NCI-H1092 treated with DMSO at 0.1 percent for 48 hours (cell line): Measurements from ENCODE around the gene PDE11A.

Experiments used
- DNase-seq: peaks from one replicate; lab custom pipeline; 2025; lab: John Stamatoyannopoulos, UW

The PDE11A gene

DNA sequence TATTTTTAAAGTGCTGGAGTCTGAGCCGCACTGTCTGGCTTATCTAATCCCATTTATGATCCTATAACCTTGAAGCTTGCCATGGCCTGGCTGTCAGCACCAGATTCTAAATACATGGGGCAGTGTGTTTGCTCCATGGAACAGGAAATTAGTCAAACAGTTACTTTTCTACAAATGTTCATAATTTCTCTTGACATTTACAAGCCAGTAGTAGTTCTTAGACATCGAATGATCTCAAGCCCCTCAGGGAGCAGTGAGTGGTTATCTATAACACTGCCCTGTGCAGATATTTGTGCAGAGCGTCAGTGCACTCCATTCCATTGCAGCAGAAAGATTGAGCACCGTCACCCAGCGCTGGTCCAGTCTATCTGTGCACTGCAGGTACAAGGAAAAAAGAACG, 474.8 kb downstream of the PDE11A start:
- no peak for DNase-seq

DNA sequence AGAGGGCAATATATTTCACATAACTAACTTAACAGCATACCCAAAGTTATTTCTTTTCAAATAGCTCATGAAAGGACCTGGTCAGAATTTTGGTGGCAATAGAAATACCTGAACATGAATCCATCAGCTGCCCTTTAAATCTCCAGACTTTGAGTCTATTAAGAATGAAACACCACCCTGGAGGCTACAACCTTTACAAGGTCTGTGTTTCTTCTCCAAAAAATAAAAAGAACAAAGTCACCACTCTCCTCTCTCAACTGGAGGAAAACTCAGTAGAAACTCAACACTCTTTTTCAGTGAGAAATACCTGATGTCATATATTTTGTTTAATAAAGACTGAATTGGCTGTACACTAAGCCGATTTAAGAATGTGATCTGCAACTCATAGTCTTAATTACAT, 475.7 kb downstream of the PDE11A start:
- no peak for DNase-seq

DNA sequence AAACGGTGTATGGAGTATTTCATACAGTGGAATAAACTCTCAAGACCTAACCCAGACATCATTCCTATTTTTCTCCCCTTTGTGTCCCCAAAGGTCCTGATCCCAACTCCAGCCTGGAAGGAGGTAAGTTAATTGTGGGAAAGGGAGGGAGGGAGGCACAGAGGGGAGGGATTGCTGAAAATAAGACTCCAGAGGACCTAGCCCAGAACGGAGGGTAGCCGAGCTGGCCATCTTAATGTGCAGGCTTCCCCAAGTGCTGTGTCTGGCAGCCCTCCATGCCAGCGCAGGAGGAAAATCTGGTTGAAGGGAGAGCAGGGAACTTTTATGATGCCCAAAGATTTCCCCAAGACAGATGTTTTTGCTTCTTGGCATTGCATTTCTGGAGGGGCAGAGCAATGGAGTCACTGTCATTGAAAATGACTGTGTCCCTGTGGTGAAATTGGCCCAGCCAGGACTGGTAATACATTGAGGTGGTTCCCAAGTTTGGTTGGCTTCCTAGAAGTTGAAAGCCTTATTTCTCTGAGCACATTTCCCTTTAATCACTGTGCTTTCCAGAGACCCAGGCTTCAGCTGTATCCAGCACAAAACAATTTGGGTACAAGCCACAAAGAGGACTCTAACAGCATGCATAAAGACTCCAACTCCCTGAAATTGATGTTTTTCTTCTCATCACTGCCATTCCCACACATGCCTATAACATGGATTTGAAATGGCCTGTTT, 477.3 kb downstream of the PDE11A start:
- DNase-seq: no peak

DNA sequence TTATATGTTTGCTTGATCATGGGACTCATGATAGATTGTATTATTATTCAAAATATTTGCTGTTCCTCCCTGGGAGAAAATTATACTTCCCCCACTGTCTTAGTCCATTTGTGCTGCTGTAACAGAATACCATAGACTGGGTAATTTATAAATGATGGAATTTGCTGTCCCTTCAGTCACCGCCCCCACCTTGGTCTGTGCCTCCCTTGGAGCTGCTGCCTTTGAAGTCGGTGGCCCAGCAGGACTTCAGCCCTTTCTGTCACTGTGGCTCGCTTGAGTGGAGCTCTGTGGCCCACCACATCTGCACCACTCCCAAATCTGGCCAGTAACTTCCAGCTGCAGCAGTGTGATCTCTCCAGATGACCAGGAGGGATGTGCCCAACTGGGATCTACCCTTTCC, 479.2 kb downstream of the PDE11A start:
- no peak for DNase-seq

DNA sequence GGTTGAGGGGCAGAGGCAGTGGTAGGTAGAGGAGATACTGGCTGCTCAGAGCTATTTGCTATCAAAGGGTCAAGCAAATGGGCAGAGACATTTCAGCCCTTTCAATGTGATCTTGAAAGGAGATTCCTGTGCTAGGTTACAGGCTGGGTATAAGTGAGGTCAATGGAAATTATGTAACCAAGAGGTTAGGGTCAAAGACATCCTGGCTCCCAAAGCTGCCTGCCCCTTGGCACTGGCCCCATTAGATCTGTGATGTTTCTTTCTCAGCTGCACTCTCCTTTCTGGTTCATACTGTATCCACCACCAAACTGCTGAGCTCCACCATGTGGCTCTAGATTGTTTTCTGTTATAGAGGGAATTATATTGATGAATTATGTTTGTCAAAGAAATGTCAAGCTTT, 479.6 kb downstream of the PDE11A start:
- DNase-seq: no peak

DNA sequence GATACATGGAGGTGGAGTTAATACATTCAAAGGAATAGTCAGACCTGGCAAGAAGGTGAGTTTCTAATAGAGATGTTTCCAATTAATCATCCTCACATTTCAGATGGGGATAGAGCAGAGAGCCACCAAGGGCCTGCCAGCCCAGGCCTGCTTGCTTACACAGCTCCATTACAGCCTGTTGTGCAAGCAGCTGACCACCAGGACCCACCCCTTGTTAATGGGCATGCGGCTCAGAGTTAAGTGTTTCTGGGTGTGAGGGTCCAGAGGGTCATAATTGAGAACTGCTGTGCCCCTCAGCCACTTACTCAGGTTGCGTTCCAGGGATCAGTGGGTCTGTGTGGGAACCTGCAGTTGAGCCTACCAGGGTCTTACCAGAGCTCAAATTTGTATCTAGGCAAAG, 480.2 kb downstream of the PDE11A start:
- no peak for DNase-seq

DNA sequence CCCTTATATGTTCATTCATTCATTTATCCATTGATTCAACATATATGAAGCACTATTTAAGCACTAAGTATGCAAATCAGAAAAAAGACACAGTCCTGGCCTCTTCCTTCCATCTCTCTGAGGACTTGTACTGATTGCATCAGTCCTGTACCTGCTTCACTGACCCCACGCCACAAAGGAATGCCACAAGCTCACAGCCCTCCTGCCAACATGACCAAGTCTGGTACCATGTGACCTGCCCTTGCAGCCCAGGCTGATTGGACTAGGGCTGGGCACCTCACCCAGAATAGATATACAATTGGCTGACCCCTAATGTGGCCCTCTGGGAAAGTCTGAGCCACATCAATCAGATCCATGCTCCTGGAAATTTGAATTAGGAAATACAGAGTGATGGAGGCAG, 483.4 kb downstream of the PDE11A start:
- DNase-seq: no peak

DNA sequence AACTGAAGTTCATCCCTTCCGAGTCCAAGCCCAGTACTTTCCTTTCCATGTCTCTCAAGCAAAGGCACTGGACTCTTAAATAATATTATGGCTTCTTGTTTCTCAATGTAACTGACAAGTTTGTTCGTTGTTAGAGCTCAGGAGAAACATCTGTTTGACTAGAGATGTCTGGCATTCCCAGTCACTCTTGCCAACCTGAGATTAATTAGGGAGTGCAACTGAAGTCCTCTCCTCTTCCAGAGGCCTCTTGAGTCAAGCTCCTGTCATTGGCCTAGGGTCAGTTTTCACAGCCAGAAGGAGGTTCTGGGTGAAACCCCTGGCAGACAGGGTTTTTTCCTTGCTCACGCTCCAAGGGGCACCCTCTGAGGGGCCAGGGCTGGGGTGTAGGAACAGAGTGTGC, 483.9 kb downstream of the PDE11A start:
- no peak for DNase-seq

DNA sequence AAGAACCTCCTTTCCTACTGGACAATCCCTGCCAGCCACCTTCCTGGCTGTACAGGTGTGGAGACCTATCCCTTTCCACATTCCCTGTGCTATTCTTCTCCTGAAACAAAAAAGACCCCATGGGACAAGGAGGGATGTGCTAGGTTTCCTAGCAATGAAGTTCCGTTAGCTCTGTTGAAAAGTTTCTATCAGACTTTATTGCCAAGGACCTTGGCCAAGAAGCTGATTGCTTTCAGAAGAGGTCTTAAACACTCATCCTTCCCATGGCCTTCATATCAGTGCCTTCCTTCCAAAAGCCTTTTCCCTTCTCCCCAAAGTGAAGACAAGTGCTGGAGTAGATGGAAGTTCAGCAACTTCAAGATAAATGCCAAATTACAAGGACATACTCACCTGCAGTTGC, 485.2 kb downstream of the PDE11A start:
- no peak for DNase-seq

DNA sequence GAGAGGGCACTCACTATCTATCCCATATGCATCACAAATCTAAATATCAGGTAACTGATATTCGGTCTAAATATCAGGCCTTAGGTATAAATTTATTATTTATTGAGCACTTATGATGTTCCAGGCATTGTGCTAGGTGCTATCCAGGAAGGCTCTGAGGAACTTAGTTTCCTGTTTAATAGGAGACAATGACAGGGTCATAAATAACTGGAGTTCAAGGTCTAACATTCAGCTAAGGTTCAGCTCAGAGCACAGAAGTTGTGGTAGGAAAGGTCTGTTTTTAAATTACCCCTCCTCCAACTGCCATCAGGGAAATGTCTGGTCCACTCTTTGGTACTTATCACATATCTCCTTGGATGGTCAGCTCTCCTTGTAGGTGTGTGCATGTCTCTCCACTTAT, 486.4 kb downstream of the PDE11A start:
- DNase-seq: no peak

DNA sequence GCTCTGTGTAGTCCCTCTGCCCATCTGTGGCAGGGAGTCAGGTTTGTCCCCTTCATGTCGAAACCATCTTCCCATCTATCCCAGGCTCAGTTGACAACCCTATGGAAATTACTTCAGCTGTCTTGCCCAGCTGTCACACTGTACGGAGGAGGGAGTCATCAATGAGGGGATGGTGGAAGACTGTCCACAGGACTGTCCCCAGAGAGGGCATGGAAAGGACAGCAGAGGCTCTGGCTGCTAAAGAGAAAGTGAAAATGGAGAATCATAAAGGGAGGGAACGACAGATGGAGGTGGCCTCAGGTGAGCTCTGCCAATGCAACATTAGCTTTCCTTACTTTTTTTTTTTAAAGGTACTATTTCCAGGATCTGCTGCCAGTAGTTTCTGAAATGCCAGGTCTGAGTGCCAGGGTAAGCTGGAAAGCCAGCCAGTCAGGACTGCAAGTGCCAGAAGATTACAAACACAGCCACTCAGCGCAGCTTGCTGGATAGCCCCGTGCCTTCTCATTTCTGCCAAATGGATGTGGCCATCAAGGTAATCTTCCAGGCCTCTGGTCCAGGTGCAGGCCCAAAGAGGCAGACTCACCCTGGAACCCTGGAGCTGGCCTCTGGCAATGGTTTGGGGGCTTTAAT, 487.2 kb downstream of the PDE11A start:
- no peak for DNase-seq

DNA sequence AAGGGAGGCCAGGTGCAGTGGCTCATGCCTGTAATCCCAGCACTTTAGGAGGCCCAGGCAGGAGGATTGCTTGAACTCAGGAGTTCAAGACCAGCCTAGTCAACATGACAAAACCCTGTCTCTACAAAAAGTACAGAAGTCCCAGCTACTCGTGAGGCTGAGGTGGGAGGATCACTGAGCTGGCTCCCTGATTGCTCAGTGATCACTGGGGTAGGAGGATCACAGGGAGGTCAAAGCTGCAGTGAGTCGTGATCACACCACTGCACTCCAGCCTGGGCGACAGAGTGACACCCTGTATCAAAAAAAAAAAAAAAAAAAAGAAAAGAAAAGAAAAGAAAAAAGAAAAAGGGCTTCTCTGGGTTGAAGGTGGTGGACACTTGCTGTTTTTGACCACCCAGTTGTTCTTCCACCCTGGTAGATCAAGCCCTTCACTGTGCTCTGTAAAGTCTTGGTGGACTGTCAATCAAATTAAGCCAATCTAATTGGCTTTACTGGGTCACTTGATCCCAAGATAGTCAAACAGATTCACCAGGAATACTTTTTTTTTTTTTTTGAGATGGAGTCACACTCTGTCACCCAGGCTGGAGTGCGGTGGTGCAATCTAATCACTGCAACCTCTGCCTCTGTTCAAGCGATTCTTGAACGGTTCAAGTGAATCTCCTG, 488.4 kb downstream of the PDE11A start:
- DNase-seq: no peak

DNA sequence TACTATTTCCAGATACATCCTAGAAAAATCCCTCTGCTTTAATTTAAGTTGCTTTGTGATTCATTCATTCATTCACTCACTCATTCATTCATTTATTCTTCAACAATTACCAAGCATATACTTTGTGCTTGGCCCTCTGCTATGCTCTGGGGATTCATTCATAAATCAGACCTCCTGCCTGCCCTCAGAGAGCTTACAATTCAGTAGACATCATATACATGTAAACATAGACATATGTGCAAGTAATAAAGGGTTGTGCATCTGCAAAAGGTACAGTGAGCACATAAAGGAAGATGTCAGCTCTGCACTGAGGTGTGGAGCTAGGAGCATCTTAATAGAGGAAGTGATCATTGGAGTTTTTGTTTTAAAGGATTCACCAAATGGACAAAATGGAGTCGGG, 490.6 kb downstream of the PDE11A start:
- no peak for DNase-seq

DNA sequence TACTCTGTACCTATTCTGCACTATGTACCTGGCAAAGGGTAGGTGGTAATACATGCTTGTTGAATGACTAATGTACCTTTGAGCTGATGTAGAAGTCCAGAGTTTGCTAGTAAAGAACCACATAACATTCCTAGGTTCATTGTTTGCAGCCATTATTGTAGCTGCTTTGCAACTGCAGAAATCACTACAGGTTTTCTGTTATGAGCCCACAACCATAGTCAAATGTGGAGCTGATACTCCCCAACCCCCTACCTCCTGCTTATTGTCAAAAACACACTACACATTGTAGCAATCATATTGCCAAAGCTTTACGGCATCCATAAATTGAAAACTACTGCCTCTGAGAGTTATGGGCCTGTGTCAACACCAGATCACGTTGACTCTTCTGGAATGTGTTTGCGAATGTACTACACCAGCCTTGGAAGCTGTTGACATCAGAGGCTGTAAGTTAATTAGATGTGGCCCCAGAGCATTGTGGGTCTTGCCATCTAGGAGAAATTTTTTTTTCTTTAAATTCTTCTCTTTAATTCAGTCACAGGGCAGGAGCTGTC, 493.0 kb downstream of the PDE11A start:
- no peak for DNase-seq

DNA sequence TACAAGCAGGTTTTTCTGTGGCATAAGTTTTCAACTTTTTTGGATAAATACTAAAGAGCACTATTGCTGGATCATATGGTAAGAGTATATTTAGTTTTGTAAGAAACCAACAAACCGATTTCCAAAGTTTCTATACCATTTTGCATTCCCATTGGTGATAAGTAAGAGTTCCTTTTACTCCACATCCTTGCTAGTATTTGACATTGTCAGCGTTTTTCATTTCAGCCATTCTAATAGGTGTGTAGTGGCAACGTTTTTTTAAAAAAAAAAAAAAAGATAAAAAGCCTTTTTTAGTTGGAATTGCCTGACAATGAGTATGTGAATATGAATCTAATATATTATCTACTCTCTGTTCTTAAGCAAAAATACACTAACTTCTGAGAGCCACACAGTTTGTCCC, 494.1 kb downstream of the PDE11A start:
- no peak for DNase-seq

DNA sequence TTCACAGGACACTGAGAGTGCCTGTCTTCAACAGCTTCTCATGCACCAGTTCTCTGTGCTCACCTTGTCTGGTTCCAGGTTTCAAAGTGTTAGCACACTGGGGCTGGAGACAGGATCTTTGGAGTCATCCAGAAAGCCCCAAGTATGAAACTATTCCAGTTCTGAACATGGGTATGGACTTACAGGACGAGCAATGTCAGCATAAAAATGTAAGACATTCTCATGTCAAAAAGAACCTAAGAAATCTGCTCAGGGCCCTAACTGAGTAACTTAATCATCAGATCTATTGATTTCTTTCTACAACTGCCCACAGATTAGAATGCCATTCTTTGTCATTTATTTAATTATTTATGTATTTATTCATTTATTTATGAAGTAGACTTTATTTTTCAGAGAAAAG, 495.5 kb downstream of the PDE11A start:
- no peak for DNase-seq

DNA sequence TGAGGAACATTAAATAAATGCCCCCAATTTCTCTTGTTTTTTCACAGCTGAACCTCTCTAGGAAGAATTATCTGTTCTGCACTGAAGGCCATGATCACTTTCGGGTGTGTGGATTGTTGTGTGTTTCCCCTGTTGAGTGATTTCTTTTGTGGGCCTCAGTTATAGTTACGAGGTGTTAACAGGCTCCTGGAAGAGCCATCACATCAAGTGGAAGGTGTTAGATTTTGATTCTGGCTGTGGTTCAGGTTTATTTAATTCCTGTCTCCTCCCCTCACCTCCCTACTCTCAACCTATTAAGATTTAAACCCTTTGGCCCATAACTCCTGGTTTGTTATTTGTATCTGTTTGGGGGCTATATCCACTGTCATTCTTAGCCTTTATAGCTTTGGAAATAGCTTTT, 497.2 kb downstream of the PDE11A start:
- DNase-seq: no peak

DNA sequence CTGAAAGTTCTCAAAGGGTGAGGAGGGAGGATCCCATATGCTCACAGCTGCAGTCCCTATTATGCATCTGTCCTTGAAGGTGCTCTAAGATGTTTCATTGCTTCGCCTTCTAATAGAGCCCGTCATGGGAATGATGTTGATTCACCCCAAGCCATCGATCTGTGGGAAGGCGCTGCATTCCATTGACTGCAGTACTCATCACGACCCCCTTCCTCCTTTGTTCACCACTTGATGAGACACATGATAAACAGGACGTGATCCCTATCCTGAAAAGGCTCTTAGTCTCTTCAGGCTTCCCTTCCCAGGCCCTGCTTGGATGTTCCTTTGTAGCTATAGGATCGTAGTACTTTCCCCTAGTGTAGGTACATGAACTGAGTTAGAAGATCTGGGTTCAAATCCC, 498.2 kb downstream of the PDE11A start:
- no peak for DNase-seq
